SK-N-SH (cell line): ENCODE data around the gene SLC26A4. TPM values are rescaled to one million over a fixed set of nuclear protein-coding genes. Genes with fewer than 3 reads are reported as not detected.

ENCODE experiments used
- CTCF ChIA-PET: fragments of 300-600, 350-600 bp; formaldehyde crosslinking; extraction: SDS; loops from one replicate; lab custom pipeline; 2021; lab: Yijun Ruan, JAX
- POLR2A ChIA-PET: fragments of 350-600 bp; sonication (Branson Sonifier 250); formaldehyde crosslinking; extraction: SDS; loops from one replicate; lab custom pipeline; 2020; ENCODE audit warnings: antibody characterized with exemption, inconsistent platforms; lab: Yijun Ruan, JAX
- DNase-seq: peaks from one replicate; pipeline ENCODE4 v3.0.0; 2012
- H2AFZ ChIP-seq: fragments of 200-600 bp; sonication (generic); 2 replicates; pipeline ENCODE4 v1.8.1; 2016; ENCODE audit warnings: antibody characterized with exemption, mild to moderate bottlenecking, low read depth
- H3F3A ChIP-seq: fragments of 200-600 bp; sonication (generic); replicated peaks from 2 replicates; pipeline ENCODE3; 2016; ENCODE audit warnings: antibody characterized with exemption, mild to moderate bottlenecking; ENCODE audit not compliant: insufficient read depth
- H3K27ac ChIP-seq, 2 experiments: fragments of 200-500 bp in 1 of 2; fragments of 200-600 bp in 1 of 2; sonication (Bioruptor generic) in 1 of 2; sonication (generic), shearing (Covaris generic) in 1 of 2; 2 replicates each; pipeline versions ENCODE4 v1.5.1 to v1.6.1; 2014 to 2016; ENCODE audit warnings: low read depth in 2 of 2, inconsistent platforms in 1 of 2, low read length in 1 of 2, mild to moderate bottlenecking in 1 of 2, mixed read lengths in 1 of 2
- H3K27me3 ChIP-seq: fragments of 200-600 bp; sonication (generic), shearing (Covaris generic); 2 replicates; pipeline ENCODE4 v1.6.1; 2016; ENCODE audit warnings: mixed run types; ENCODE audit not compliant: insufficient read depth
- H3K36me3 ChIP-seq, 2 experiments: fragments of 200-500 bp in 1 of 2; fragments of 200-600 bp in 1 of 2; sonication (Bioruptor generic) in 1 of 2; sonication (generic) in 1 of 2; replicated peaks in 1 of 2; 2 replicates each; pipeline versions ENCODE3 to v1.5.1; 2014 to 2016; ENCODE audit warnings: low read length in 1 of 2, mild to moderate bottlenecking in 1 of 2; ENCODE audit not compliant: insufficient read depth in 2 of 2, control insufficient read depth in 1 of 2
- H3K4me1 ChIP-seq, 2 experiments: fragments of 200-500 bp in 1 of 2; fragments of 200-600 bp in 1 of 2; sonication (Bioruptor generic) in 1 of 2; sonication (generic), shearing (Covaris generic) in 1 of 2; 2 replicates each; pipeline versions ENCODE4 v1.5.1 to v1.6.1; 2014 to 2016; ENCODE audit warnings: low read depth in 1 of 2, low read length in 1 of 2, mixed run types in 1 of 2; ENCODE audit not compliant: insufficient read depth in 2 of 2, control insufficient read depth in 1 of 2
- H3K4me2 ChIP-seq: fragments of 200-600 bp; sonication (generic), shearing (Covaris generic); 2 replicates; pipeline ENCODE4 v1.6.1; 2017; ENCODE audit warnings: mixed run types
- H3K4me3 ChIP-seq, 2 experiments: fragments of 200-500 bp in 1 of 2; fragments of 200-600 bp in 1 of 2; sonication (Bioruptor generic) in 1 of 2; sonication (generic), shearing (Covaris generic) in 1 of 2; 2 replicates each; pipeline versions ENCODE4 v1.5.1 to v1.8.1; 2014 to 2016; ENCODE audit warnings: low read depth in 2 of 2, inconsistent platforms in 1 of 2, low read length in 1 of 2, mild to moderate bottlenecking in 1 of 2, mixed read lengths in 1 of 2, moderate library complexity in 1 of 2
- H3K79me2 ChIP-seq: fragments of 200-600 bp; sonication (generic); 2 replicates; pipeline ENCODE4 v1.8.1; 2017; ENCODE audit warnings: mild to moderate bottlenecking; ENCODE audit not compliant: insufficient read depth
- H3K9ac ChIP-seq: fragments of 200-600 bp; sonication (generic); 2 replicates; pipeline ENCODE4 v1.6.1; 2017; ENCODE audit warnings: mixed run types
- H3K9me2 ChIP-seq: fragments of 200-600 bp; sonication (generic); 2 replicates; pipeline ENCODE4 v1.6.1; 2017; ENCODE audit warnings: mixed run types
- H3K9me3 ChIP-seq: fragments of 200-600 bp; sonication (generic); 2 replicates; pipeline ENCODE4 v1.6.1; 2017; ENCODE audit warnings: mixed run types, mild to moderate bottlenecking, moderate library complexity
- H4K20me1 ChIP-seq: fragments of 200-600 bp; sonication (generic); 2 replicates; pipeline ENCODE4 v1.6.1; 2017; ENCODE audit warnings: mild to moderate bottlenecking, mixed run types; ENCODE audit not compliant: insufficient read depth
- CHD2 ChIP-seq: fragments of 150-350 bp; IDR thresholded peaks from 2 replicates; pipeline ENCODE4 v1.6.1; 2018; ENCODE audit warnings: low read length; ENCODE audit not compliant: partially characterized antibody
- CTCF ChIP-seq: fragments of 200-600 bp; sonication (generic); IDR thresholded peaks from 2 replicates; pipeline ENCODE4 v1.6.1; 2017; ENCODE audit warnings: antibody characterized with exemption, mild to moderate bottlenecking, moderate library complexity
- EP300 ChIP-seq, 2 experiments: IDR thresholded peaks; 2 replicates each; pipeline versions ENCODE4 v1.4.0 to v1.6.1; 2012; ENCODE audit warnings: borderline replicate concordance in 1 of 2, low read depth in 1 of 2, low read length in 1 of 2
- GABPA ChIP-seq: IDR thresholded peaks from 2 replicates; pipeline ENCODE4 v1.4.0; 2012; ENCODE audit warnings: low read depth, mild to moderate bottlenecking
- IRF3 ChIP-seq: fragments of 150-350 bp; IDR thresholded peaks from 2 replicates; pipeline ENCODE4 v1.6.1; 2016; ENCODE audit warnings: mild to moderate bottlenecking, low read depth, low read length
- JUND ChIP-seq: IDR thresholded peaks from 2 replicates; pipeline ENCODE4 v1.4.0; 2012
- MXI1 ChIP-seq: IDR thresholded peaks from 2 replicates; pipeline ENCODE4 v1.6.1; 2012; ENCODE audit warnings: mild to moderate bottlenecking, low read depth, low read length, improper control_type of control experiment
- NFIC ChIP-seq: IDR thresholded peaks from 2 replicates; pipeline ENCODE4 v1.4.0; 2012; ENCODE audit warnings: borderline replicate concordance
- PBX3 ChIP-seq: IDR thresholded peaks from 2 replicates; pipeline ENCODE4; 2012
- RXRA ChIP-seq: IDR thresholded peaks from 2 replicates; pipeline ENCODE4 v1.4.0; 2012; ENCODE audit warnings: low read depth, mild to moderate bottlenecking, borderline replicate concordance
- TCF12 ChIP-seq: IDR thresholded peaks from 2 replicates; pipeline ENCODE4 v1.4.0; 2012
- ZBTB33 ChIP-seq: IDR thresholded peaks from 2 replicates; pipeline ENCODE4 v1.4.0; 2012; ENCODE audit warnings: low read depth, borderline replicate concordance
- WGBS: methylation state at CpG from one replicate; pipeline ENCODE4 v1.1.6; 2017; ENCODE audit warnings: low lambda C conversion rate; 5-methylcytosine and 5-hydroxymethylcytosine counted together
- polyA plus RNA-seq, 3 experiments: library from polyadenylated mRNA; depleted of rRNA; stranded (reverse); fragments of >200 nt; gene quantifications; 2 replicates each; pipeline ENCODE4 v1.2.3, GENCODE V29; 2012

The SLC26A4 gene
- polyA plus RNA-seq, 1 of the 3 experiments (the other 2 are of a cell fraction) = 0.61 TPM

DNA sequence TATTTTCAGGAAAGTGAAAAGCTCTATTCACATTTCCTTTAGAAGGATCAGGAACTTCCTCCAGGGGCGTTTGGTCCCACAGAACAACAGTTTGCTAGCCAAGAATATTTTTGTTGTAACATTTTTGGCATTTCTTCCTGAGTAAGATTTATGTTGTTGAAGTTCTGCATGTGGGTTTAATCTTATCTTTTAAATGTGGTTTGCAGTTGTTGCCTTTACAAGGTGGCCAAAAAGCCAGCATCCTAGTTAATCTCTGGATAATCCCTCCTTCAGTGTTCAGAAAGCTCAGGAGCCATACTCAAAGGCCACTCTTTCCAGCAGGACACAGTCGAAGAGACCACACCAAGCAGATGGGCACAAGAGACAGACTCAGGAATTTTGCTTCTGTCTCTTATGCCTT is 30.0 kb downstream of the SLC26A4 start:
- H3F3A ChIP-seq = no peaks in the 10 kb centered on the region
- no peaks in the 10 kb centered on the region for H3K79me2 ChIP-seq
- 45% methylated on average over 2 of the region's 2 CpGs for WGBS
- ChIA-PET CTCF (no interaction called here), POLR2A (no interaction called here)
- H3K4me2 ChIP-seq = no peak overlapping the region
- no peaks in the 10 kb centered on the region for H3K9me3 ChIP-seq
- TF ChIP-seq EP300 (IDR thresholded peaks at IDR 0.05; ENCODE audit: borderline replicate concordance in 1 of 2, low read depth in 1 of 2, low read length in 1 of 2) (peak in 1 of 2 experiments; percentile 19; a peak in 1 of 4 replicates), IRF3 (no peak), JUND (peak; percentile 14; the same call in 1 of the 2 replicates), RXRA (no peak), MXI1 (no peak), PBX3 (peak; percentile 67), CHD2 (peak; percentile 17), GABPA (no peak), CTCF (no peak), TCF12 (peak; percentile 71), NFIC (peak; percentile 65; the same call in 1 of the 2 replicates), ZBTB33 (no peak)
- H3K36me3 ChIP-seq = no peaks in the 10 kb centered on the region
- no peaks in the 10 kb centered on the region for H4K20me1 ChIP-seq
- H3K27me3 ChIP-seq = no peaks in the 10 kb centered on the region
- H3K9ac ChIP-seq = no peak overlapping the region
- no peaks in the 10 kb centered on the region for H3K9me2 ChIP-seq
- no peak overlapping the region for H2AFZ ChIP-seq
- peaks cover 13% of the 10 kb centered on the region in 2 experiments; a peak in 3 of 4 replicates for H3K4me1 ChIP-seq
- no peak for DNase-seq
- no peak overlapping the region for H3K27ac ChIP-seq
- no peak overlapping the region for H3K4me3 ChIP-seq
